Measurements from ENCODE around the gene SGMS1. TPM values are rescaled to one million over a fixed set of nuclear protein-coding genes. Genes with fewer than 3 reads are reported as not detected.

Gene SGMS1
- total RNA-seq, 1 donor from 2014 or later, result 25.6 TPM

- H4K20me1 ChIP-seq (ENCODE audit: insufficient read depth, low read length), result no peaks in the 10 kb centered on the region
- no peaks in the 10 kb centered on the region for H3K79me2 ChIP-seq (ENCODE audit: insufficient read depth, low read length)
- H3K9me3 ChIP-seq (ENCODE audit: insufficient read depth, low read depth, low read length), result no peaks in the 10 kb centered on the region
- FAIRE-seq, result peak; percentile 82
- no peak overlapping the region for H3K9ac ChIP-seq (ENCODE audit: low read length)
- DNase-seq (ENCODE audit: low read depth), result peak; percentile 47
- peak overlapping the region; percentile 26 for H3K4me2 ChIP-seq (ENCODE audit: low read length)
- Mint-ChIP-seq H3K4me1 (ENCODE audit: low read depth, unreplicated experiment) (peaks cover 20% of the 10 kb centered on the region), H3K36me3 (ENCODE audit: low read depth, unreplicated experiment) (no peaks in the 10 kb centered on the region), H3K27me3 (ENCODE audit: low read depth, unreplicated experiment) (no peaks in the 10 kb centered on the region), H3K9me3 (ENCODE audit: unreplicated experiment) (no peaks in the 10 kb centered on the region), H3K27ac (ENCODE audit: unreplicated experiment) (no peak overlapping the region), H3K4me3 (ENCODE audit: unreplicated experiment) (no peak overlapping the region)
- no peak overlapping the region for H3K4me3 ChIP-seq (ENCODE audit: insufficient read depth, low read depth, low read length)
- no peaks in the 10 kb centered on the region for H3K27me3 ChIP-seq (ENCODE audit: insufficient read depth, low read length)
- peaks cover 17% of the 10 kb centered on the region for H3K4me1 ChIP-seq (ENCODE audit: insufficient read depth, low read length)
- TF ChIP-seq, protein P1, sequence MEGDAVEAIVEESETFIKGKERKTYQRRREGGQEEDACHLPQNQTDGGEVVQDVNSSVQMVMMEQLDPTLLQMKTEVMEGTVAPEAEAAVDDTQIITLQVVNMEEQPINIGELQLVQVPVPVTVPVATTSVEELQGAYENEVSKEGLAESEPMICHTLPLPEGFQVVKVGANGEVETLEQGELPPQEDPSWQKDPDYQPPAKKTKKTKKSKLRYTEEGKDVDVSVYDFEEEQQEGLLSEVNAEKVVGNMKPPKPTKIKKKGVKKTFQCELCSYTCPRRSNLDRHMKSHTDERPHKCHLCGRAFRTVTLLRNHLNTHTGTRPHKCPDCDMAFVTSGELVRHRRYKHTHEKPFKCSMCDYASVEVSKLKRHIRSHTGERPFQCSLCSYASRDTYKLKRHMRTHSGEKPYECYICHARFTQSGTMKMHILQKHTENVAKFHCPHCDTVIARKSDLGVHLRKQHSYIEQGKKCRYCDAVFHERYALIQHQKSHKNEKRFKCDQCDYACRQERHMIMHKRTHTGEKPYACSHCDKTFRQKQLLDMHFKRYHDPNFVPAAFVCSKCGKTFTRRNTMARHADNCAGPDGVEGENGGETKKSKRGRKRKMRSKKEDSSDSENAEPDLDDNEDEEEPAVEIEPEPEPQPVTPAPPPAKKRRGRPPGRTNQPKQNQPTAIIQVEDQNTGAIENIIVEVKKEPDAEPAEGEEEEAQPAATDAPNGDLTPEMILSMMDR (IDR thresholded peaks at IDR 0.05; ENCODE audit: insufficient read depth, low read depth, low read length), result no peak
- no peak for TF ChIP-seq EZH2 (IDR thresholded peaks at IDR 0.05; ENCODE audit: insufficient read depth, low read length)
- H2AFZ ChIP-seq (ENCODE audit: low read depth, low read length), result no peak overlapping the region
- H3K36me3 ChIP-seq (ENCODE audit: insufficient read depth, low read length), result no peaks in the 10 kb centered on the region
- H3K27ac ChIP-seq (ENCODE audit: low read depth, low read length), result no peak overlapping the region
Measured at GRCh38 chr10:50469288-50469687, 154.5 kb downstream of the SGMS1 start.

DNA sequence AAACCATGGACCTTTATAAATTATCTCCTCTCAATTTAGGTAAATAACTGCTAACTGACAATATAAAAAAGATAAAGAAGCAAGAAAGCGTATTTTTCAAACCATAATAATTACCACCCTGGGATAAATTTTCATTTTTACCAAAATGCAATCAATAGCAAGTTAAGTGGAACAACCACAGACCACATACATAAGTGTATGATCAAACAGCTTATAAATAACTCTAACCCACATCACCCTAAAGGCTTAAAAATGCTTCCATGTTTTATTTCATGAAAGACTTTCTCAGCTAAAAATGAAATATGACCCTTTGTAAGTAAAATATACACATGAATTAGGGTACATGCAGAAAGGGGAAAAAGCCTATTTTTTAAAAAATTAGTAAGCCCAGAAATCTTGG lies 156.5 kb downstream of the SGMS1 start:
- no peak for DNase-seq (ENCODE audit: low read depth)
- no peaks in the 10 kb centered on the region for H3K27me3 ChIP-seq (ENCODE audit: insufficient read depth, low read length)
- no peak overlapping the region for H3K4me3 ChIP-seq (ENCODE audit: insufficient read depth, low read depth, low read length)
- H3K9me3 ChIP-seq (ENCODE audit: insufficient read depth, low read depth, low read length), result no peaks in the 10 kb centered on the region
- Mint-ChIP-seq H3K36me3 (ENCODE audit: low read depth, unreplicated experiment) (no peaks in the 10 kb centered on the region), H3K9me3 (ENCODE audit: unreplicated experiment) (no peaks in the 10 kb centered on the region), H3K27ac (ENCODE audit: unreplicated experiment) (no peak overlapping the region), H3K4me3 (ENCODE audit: unreplicated experiment) (no peak overlapping the region), H3K4me1 (ENCODE audit: low read depth, unreplicated experiment) (peaks cover 20% of the 10 kb centered on the region), H3K27me3 (ENCODE audit: low read depth, unreplicated experiment) (no peaks in the 10 kb centered on the region)
- no peaks in the 10 kb centered on the region for H3K36me3 ChIP-seq (ENCODE audit: insufficient read depth, low read length)
- H3K4me2 ChIP-seq (ENCODE audit: low read length), result no peak overlapping the region
- no peaks in the 10 kb centered on the region for H3K79me2 ChIP-seq (ENCODE audit: insufficient read depth, low read length)
- H4K20me1 ChIP-seq (ENCODE audit: insufficient read depth, low read length), result no peaks in the 10 kb centered on the region
- H3K9ac ChIP-seq (ENCODE audit: low read length), result no peak overlapping the region
- TF ChIP-seq EZH2 (IDR thresholded peaks at IDR 0.05; ENCODE audit: insufficient read depth, low read length), result no peak
- TF ChIP-seq, protein P1 (IDR thresholded peaks at IDR 0.05; ENCODE audit: insufficient read depth, low read depth, low read length), result no peak
- no peak overlapping the region for H3K27ac ChIP-seq (ENCODE audit: low read depth, low read length)
- peaks cover 17% of the 10 kb centered on the region for H3K4me1 ChIP-seq (ENCODE audit: insufficient read depth, low read length)
- no peak for FAIRE-seq
- no peak overlapping the region for H2AFZ ChIP-seq (ENCODE audit: low read depth, low read length)

- H3K27ac ChIP-seq (ENCODE audit: low read depth, low read length), result no peak overlapping the region
- H3K4me3 Mint-ChIP-seq (ENCODE audit: unreplicated experiment), result no peak overlapping the region
- FAIRE-seq, result no peak
- H3K9me3 Mint-ChIP-seq (ENCODE audit: unreplicated experiment), result no peaks in the 10 kb centered on the region
- H3K27me3 ChIP-seq (ENCODE audit: insufficient read depth, low read length), result no peaks in the 10 kb centered on the region
- H3K4me1 ChIP-seq (ENCODE audit: insufficient read depth, low read length), result peaks cover 4% of the 10 kb centered on the region
- H3K4me3 ChIP-seq (ENCODE audit: insufficient read depth, low read depth, low read length), result no peak overlapping the region
- H3K4me2 ChIP-seq (ENCODE audit: low read length), result no peak overlapping the region
- H3K36me3 ChIP-seq (ENCODE audit: insufficient read depth, low read length), result no peaks in the 10 kb centered on the region
- H3K9ac ChIP-seq (ENCODE audit: low read length), result no peak overlapping the region
- no peak overlapping the region for H2AFZ ChIP-seq (ENCODE audit: low read depth, low read length)
- no peaks in the 10 kb centered on the region for H4K20me1 ChIP-seq (ENCODE audit: insufficient read depth, low read length)
- H3K79me2 ChIP-seq (ENCODE audit: insufficient read depth, low read length), result no peaks in the 10 kb centered on the region
- DNase-seq (ENCODE audit: low read depth), result peak; percentile 6
- no peaks in the 10 kb centered on the region for H3K27me3 Mint-ChIP-seq (ENCODE audit: low read depth, unreplicated experiment)
- no peaks in the 10 kb centered on the region for H3K9me3 ChIP-seq (ENCODE audit: insufficient read depth, low read depth, low read length)
- no peak overlapping the region for H3K27ac Mint-ChIP-seq (ENCODE audit: unreplicated experiment)
- TF ChIP-seq, protein P1 (IDR thresholded peaks at IDR 0.05; ENCODE audit: insufficient read depth, low read depth, low read length), result no peak
- no peak for TF ChIP-seq EZH2 (IDR thresholded peaks at IDR 0.05; ENCODE audit: insufficient read depth, low read length)
- H3K36me3 Mint-ChIP-seq (ENCODE audit: low read depth, unreplicated experiment), result peaks cover 5% of the 10 kb centered on the region
- H3K4me1 Mint-ChIP-seq (ENCODE audit: low read depth, unreplicated experiment), result peaks cover 4% of the 10 kb centered on the region
Measured at GRCh38 chr10:50464004-50464409, 159.7 kb downstream of the SGMS1 start.
